SK-N-SH (cell line): ENCODE data around the gene WIPF3. TPM values are rescaled to one million over a fixed set of nuclear protein-coding genes. Genes with fewer than 3 reads are reported as not detected.

Source experiments
- CTCF ChIA-PET: fragments of 300-600, 350-600 bp; formaldehyde crosslinking; extraction: SDS; loops from one replicate; lab custom pipeline; 2021; lab: Yijun Ruan, JAX
- POLR2A ChIA-PET: fragments of 350-600 bp; sonication (Branson Sonifier 250); formaldehyde crosslinking; extraction: SDS; loops from one replicate; lab custom pipeline; 2020; ENCODE audit warnings: antibody characterized with exemption, inconsistent platforms; lab: Yijun Ruan, JAX
- DNase-seq: peaks from one replicate; pipeline ENCODE4 v3.0.0; 2012
- H2AFZ ChIP-seq: fragments of 200-600 bp; sonication (generic); 2 replicates; pipeline ENCODE4 v1.8.1; 2016; ENCODE audit warnings: antibody characterized with exemption, mild to moderate bottlenecking, low read depth
- H3F3A ChIP-seq: fragments of 200-600 bp; sonication (generic); replicated peaks from 2 replicates; pipeline ENCODE3; 2016; ENCODE audit warnings: antibody characterized with exemption, mild to moderate bottlenecking; ENCODE audit not compliant: insufficient read depth
- H3K27ac ChIP-seq, 2 experiments: fragments of 200-500 bp in 1 of 2; fragments of 200-600 bp in 1 of 2; sonication (Bioruptor generic) in 1 of 2; sonication (generic), shearing (Covaris generic) in 1 of 2; 2 replicates each; pipeline versions ENCODE4 v1.5.1 to v1.6.1; 2014 to 2016; ENCODE audit warnings: low read depth in 2 of 2, inconsistent platforms in 1 of 2, low read length in 1 of 2, mild to moderate bottlenecking in 1 of 2, mixed read lengths in 1 of 2
- H3K27me3 ChIP-seq: fragments of 200-600 bp; sonication (generic), shearing (Covaris generic); 2 replicates; pipeline ENCODE4 v1.6.1; 2016; ENCODE audit warnings: mixed run types; ENCODE audit not compliant: insufficient read depth
- H3K36me3 ChIP-seq, 2 experiments: fragments of 200-500 bp in 1 of 2; fragments of 200-600 bp in 1 of 2; sonication (Bioruptor generic) in 1 of 2; sonication (generic) in 1 of 2; replicated peaks in 1 of 2; 2 replicates each; pipeline versions ENCODE3 to v1.5.1; 2014 to 2016; ENCODE audit warnings: low read length in 1 of 2, mild to moderate bottlenecking in 1 of 2; ENCODE audit not compliant: insufficient read depth in 2 of 2, control insufficient read depth in 1 of 2
- H3K4me1 ChIP-seq, 2 experiments: fragments of 200-500 bp in 1 of 2; fragments of 200-600 bp in 1 of 2; sonication (Bioruptor generic) in 1 of 2; sonication (generic), shearing (Covaris generic) in 1 of 2; 2 replicates each; pipeline versions ENCODE4 v1.5.1 to v1.6.1; 2014 to 2016; ENCODE audit warnings: low read depth in 1 of 2, low read length in 1 of 2, mixed run types in 1 of 2; ENCODE audit not compliant: insufficient read depth in 2 of 2, control insufficient read depth in 1 of 2
- H3K4me2 ChIP-seq: fragments of 200-600 bp; sonication (generic), shearing (Covaris generic); 2 replicates; pipeline ENCODE4 v1.6.1; 2017; ENCODE audit warnings: mixed run types
- H3K4me3 ChIP-seq, 2 experiments: fragments of 200-500 bp in 1 of 2; fragments of 200-600 bp in 1 of 2; sonication (Bioruptor generic) in 1 of 2; sonication (generic), shearing (Covaris generic) in 1 of 2; 2 replicates each; pipeline versions ENCODE4 v1.5.1 to v1.8.1; 2014 to 2016; ENCODE audit warnings: low read depth in 2 of 2, inconsistent platforms in 1 of 2, low read length in 1 of 2, mild to moderate bottlenecking in 1 of 2, mixed read lengths in 1 of 2, moderate library complexity in 1 of 2
- H3K79me2 ChIP-seq: fragments of 200-600 bp; sonication (generic); 2 replicates; pipeline ENCODE4 v1.8.1; 2017; ENCODE audit warnings: mild to moderate bottlenecking; ENCODE audit not compliant: insufficient read depth
- H3K9ac ChIP-seq: fragments of 200-600 bp; sonication (generic); 2 replicates; pipeline ENCODE4 v1.6.1; 2017; ENCODE audit warnings: mixed run types
- H3K9me2 ChIP-seq: fragments of 200-600 bp; sonication (generic); 2 replicates; pipeline ENCODE4 v1.6.1; 2017; ENCODE audit warnings: mixed run types
- H3K9me3 ChIP-seq: fragments of 200-600 bp; sonication (generic); 2 replicates; pipeline ENCODE4 v1.6.1; 2017; ENCODE audit warnings: mixed run types, mild to moderate bottlenecking, moderate library complexity
- H4K20me1 ChIP-seq: fragments of 200-600 bp; sonication (generic); 2 replicates; pipeline ENCODE4 v1.6.1; 2017; ENCODE audit warnings: mild to moderate bottlenecking, mixed run types; ENCODE audit not compliant: insufficient read depth
- FOXM1 ChIP-seq: IDR thresholded peaks from 2 replicates; pipeline ENCODE4 v1.4.0; 2012; ENCODE audit warnings: low read depth, mild to moderate bottlenecking
- GATA2 ChIP-seq: sonication (generic); formaldehyde crosslinking; IDR thresholded peaks from 2 replicates; pipeline ENCODE4 v1.5.0; 2020; ENCODE audit warnings: mild to moderate bottlenecking, missing genetic modification reagents
- JUND ChIP-seq: IDR thresholded peaks from 2 replicates; pipeline ENCODE4 v1.4.0; 2012
- MXI1 ChIP-seq: IDR thresholded peaks from 2 replicates; pipeline ENCODE4 v1.6.1; 2012; ENCODE audit warnings: mild to moderate bottlenecking, low read depth, low read length, improper control_type of control experiment
- SIN3A ChIP-seq: IDR thresholded peaks from 2 replicates; pipeline ENCODE4 v1.6.1; 2012; ENCODE audit warnings: low read depth, mild to moderate bottlenecking, low read length, moderate library complexity, borderline replicate concordance
- TAF1 ChIP-seq: IDR thresholded peaks from 2 replicates; pipeline ENCODE4 v1.6.1; 2012; ENCODE audit warnings: low read depth, mild to moderate bottlenecking, low read length, moderate library complexity, borderline replicate concordance
- TCF12 ChIP-seq: IDR thresholded peaks from 2 replicates; pipeline ENCODE4 v1.4.0; 2012
- YY1 ChIP-seq: IDR thresholded peaks from 2 replicates; pipeline ENCODE4 v1.4.0; 2012; ENCODE audit warnings: low read depth, mild to moderate bottlenecking
- WGBS: methylation state at CpG from one replicate; pipeline ENCODE4 v1.1.6; 2017; ENCODE audit warnings: low lambda C conversion rate; 5-methylcytosine and 5-hydroxymethylcytosine counted together
- polyA plus RNA-seq, 3 experiments: library from polyadenylated mRNA; depleted of rRNA; stranded (reverse); fragments of >200 nt; gene quantifications; 2 replicates each; pipeline ENCODE4 v1.2.3, GENCODE V29; 2012
- TF ChIP-seq, protein P1 (sequence below): IDR thresholded peaks from 2 replicates; pipeline ENCODE4 v1.4.0; 2012; ENCODE audit warnings: low read depth
- TF ChIP-seq, protein P2 (sequence below): IDR thresholded peaks from 2 replicates; pipeline ENCODE4 v1.6.1; 2012; ENCODE audit warnings: mild to moderate bottlenecking, low read depth, low read length, moderate library complexity
- TF ChIP-seq, protein P3 (sequence below): fragments of 150-350 bp; IDR thresholded peaks from 2 replicates; pipeline ENCODE4 v1.6.1; 2017; ENCODE audit warnings: antibody characterized with exemption, low read length, low read depth, borderline replicate concordance
- TF ChIP-seq, protein P4 (sequence below): IDR thresholded peaks from 2 replicates; pipeline ENCODE4 v1.4.0; 2012; ENCODE audit warnings: low read depth, borderline replicate concordance

WIPF3 gene
- polyA plus RNA-seq, 1 of the 3 experiments (the other 2 are of a cell fraction) = 0.02 TPM

DNA sequence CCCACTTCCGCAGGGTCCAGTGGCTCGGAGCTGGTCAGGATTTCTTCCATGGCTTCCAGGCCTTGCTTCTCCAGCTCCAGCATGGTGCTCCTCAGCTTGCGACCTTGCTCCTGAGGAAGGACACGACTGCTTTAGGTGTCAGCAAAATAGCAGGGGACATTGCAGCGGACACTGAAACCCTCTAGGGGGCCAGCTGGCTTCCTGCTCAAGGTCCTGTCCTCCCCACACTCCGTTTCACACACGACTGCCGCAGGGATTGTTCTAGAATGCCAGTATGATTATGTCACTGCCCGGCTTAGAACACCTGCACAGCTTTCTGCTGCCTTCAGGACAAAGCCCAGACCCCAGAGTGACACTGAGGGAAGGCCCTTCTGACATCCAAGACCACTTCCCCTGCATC is 117.7 kb downstream of the WIPF3 start (continued):
- TF ChIP-seq TAF1 (no peak), FOXM1 (no peak), YY1 (no peak), GATA2 (CRISPR knock-in tag) (no peak)
- TF ChIP-seq, protein P1, sequence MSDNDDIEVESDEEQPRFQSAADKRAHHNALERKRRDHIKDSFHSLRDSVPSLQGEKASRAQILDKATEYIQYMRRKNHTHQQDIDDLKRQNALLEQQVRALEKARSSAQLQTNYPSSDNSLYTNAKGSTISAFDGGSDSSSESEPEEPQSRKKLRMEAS = no peak

DNA sequence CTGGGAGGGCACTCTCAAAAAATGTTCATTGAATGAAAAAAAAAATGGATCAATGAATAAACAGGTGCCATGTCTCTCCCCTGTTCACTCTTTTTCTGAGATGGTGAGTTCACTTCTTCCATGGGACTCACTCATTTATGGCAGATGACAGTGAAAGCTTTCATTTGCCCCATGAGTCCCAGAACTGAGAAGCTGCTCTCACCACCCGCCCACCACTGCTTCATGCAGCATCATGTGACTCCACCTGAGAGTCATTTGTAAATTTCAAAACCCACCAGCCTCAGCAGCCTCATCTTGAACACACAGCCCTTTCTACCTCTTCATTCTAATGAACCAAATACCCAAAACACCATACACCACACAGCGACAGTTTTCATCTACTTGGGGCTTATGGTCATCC is 118.4 kb downstream of the WIPF3 start:
- no peaks in the 10 kb centered on the region for H4K20me1 ChIP-seq
- peaks cover 7% of the 10 kb centered on the region for H3F3A ChIP-seq
- no peak overlapping the region for H3K4me3 ChIP-seq
- ChIA-PET CTCF (interaction anchor here (1.3 to 19.0 kb wide), 7 partner anchors 16 to 177 kb away, joined by 3 to 365 read pairs (median 14); no protein-coding TSS in a partner anchor), POLR2A (no interaction called here)
- no peak for DNase-seq
- H3K27ac ChIP-seq = no peak overlapping the region
- H3K9me2 ChIP-seq = no peaks in the 10 kb centered on the region
- no peaks in the 10 kb centered on the region; a peak in 1 of 4 replicates for H3K4me1 ChIP-seq
- H3K27me3 ChIP-seq = no peaks in the 10 kb centered on the region
- H3K36me3 ChIP-seq = peaks cover 20 to 82% of the 10 kb centered on the region in 2 experiments
- H3K9ac ChIP-seq = no peak overlapping the region
- no peak for TF ChIP-seq TAF1
- no peak for TF ChIP-seq TCF12
- no peak for TF ChIP-seq JUND
- TF ChIP-seq SIN3A = no peak
- TF ChIP-seq, protein P2, sequence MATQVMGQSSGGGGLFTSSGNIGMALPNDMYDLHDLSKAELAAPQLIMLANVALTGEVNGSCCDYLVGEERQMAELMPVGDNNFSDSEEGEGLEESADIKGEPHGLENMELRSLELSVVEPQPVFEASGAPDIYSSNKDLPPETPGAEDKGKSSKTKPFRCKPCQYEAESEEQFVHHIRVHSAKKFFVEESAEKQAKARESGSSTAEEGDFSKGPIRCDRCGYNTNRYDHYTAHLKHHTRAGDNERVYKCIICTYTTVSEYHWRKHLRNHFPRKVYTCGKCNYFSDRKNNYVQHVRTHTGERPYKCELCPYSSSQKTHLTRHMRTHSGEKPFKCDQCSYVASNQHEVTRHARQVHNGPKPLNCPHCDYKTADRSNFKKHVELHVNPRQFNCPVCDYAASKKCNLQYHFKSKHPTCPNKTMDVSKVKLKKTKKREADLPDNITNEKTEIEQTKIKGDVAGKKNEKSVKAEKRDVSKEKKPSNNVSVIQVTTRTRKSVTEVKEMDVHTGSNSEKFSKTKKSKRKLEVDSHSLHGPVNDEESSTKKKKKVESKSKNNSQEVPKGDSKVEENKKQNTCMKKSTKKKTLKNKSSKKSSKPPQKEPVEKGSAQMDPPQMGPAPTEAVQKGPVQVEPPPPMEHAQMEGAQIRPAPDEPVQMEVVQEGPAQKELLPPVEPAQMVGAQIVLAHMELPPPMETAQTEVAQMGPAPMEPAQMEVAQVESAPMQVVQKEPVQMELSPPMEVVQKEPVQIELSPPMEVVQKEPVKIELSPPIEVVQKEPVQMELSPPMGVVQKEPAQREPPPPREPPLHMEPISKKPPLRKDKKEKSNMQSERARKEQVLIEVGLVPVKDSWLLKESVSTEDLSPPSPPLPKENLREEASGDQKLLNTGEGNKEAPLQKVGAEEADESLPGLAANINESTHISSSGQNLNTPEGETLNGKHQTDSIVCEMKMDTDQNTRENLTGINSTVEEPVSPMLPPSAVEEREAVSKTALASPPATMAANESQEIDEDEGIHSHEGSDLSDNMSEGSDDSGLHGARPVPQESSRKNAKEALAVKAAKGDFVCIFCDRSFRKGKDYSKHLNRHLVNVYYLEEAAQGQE = no peak
- TF ChIP-seq YY1 = no peak
- TF ChIP-seq, protein P3, sequence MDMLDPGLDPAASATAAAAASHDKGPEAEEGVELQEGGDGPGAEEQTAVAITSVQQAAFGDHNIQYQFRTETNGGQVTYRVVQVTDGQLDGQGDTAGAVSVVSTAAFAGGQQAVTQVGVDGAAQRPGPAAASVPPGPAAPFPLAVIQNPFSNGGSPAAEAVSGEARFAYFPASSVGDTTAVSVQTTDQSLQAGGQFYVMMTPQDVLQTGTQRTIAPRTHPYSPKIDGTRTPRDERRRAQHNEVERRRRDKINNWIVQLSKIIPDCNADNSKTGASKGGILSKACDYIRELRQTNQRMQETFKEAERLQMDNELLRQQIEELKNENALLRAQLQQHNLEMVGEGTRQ = no peak
- TF ChIP-seq, protein P4, sequence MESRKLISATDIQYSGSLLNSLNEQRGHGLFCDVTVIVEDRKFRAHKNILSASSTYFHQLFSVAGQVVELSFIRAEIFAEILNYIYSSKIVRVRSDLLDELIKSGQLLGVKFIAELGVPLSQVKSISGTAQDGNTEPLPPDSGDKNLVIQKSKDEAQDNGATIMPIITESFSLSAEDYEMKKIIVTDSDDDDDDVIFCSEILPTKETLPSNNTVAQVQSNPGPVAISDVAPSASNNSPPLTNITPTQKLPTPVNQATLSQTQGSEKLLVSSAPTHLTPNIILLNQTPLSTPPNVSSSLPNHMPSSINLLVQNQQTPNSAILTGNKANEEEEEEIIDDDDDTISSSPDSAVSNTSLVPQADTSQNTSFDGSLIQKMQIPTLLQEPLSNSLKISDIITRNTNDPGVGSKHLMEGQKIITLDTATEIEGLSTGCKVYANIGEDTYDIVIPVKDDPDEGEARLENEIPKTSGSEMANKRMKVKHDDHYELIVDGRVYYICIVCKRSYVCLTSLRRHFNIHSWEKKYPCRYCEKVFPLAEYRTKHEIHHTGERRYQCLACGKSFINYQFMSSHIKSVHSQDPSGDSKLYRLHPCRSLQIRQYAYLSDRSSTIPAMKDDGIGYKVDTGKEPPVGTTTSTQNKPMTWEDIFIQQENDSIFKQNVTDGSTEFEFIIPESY = no peak
- TF ChIP-seq MXI1 = no peak
- H3K79me2 ChIP-seq = no peaks in the 10 kb centered on the region
- no peak overlapping the region for H2AFZ ChIP-seq
- H3K4me2 ChIP-seq = no peak overlapping the region
- H3K9me3 ChIP-seq = no peaks in the 10 kb centered on the region
- WGBS = 97% methylated on average over 2 of the region's 2 CpGs
